Suprapubic skin (tissue), 4 donors: ENCODE results near the gene PON3. TPM values are rescaled to one million over a fixed set of nuclear protein-coding genes. Genes with fewer than 3 reads are reported as not detected.

ENCODE experiments used
- DNase-seq, 2 donors: peaks; one replicate each; pipeline ENCODE4 v3.0.0-alpha.2; 2019; ENCODE audit warnings: low spot score in 2 of 2
- H3K27ac ChIP-seq: fragments of 200-600 bp; sonication (generic); one replicate; pipeline ENCODE4 v1.5.1; 2019
- H3K27me3 ChIP-seq: fragments of 200-600 bp; sonication (generic); one replicate; pipeline ENCODE4 v1.5.1; 2019
- H3K36me3 ChIP-seq: fragments of 200-600 bp; sonication (generic); one replicate; pipeline ENCODE4 v1.5.1; 2019
- H3K4me1 ChIP-seq: fragments of 200-600 bp; sonication (generic); one replicate; pipeline ENCODE4 v1.5.1; 2019
- H3K4me3 ChIP-seq: fragments of 200-600 bp; sonication (generic); one replicate; pipeline ENCODE4 v1.5.1; 2019; ENCODE audit warnings: mild to moderate bottlenecking
- H3K9me3 ChIP-seq: fragments of 200-600 bp; sonication (generic); one replicate; pipeline ENCODE4 v1.5.1; 2019
- EP300 ChIP-seq: sonication (generic); formaldehyde crosslinking; IDR thresholded peaks from one replicate; pipeline ENCODE4 v1.6.1; 2017; ENCODE audit warnings: antibody characterized with exemption
- POLR2A ChIP-seq, 2 donors: fragments of 450-650 bp; IDR thresholded peaks; one replicate each; pipeline ENCODE4 v1.6.1; 2017; ENCODE audit warnings: antibody characterized with exemption in 2 of 2, mild to moderate bottlenecking in 2 of 2, moderate library complexity in 2 of 2
- POLR2AphosphoS5 ChIP-seq, 3 donors: sonication (generic); formaldehyde crosslinking; IDR thresholded peaks; one replicate each; pipeline ENCODE4 v1.6.1; 2017; ENCODE audit warnings: antibody characterized with exemption in 3 of 3
- WGBS: methylation state at CpG from one replicate; pipeline ENCODE4 v1.1.5; 2018; 5-methylcytosine and 5-hydroxymethylcytosine counted together
- total RNA-seq, 4 donors: library from RNA; depleted of rRNA; stranded (reverse); fragments of >200 nt; gene quantifications; one replicate each; pipeline ENCODE4 v1.1.0, GENCODE V29; 2016
- TF ChIP-seq, protein P1 (sequence below), 2 donors: fragments of 200-600 bp in 1 of 2; fragments of 450-650 bp in 1 of 2; sonication (generic) in 1 of 2; IDR thresholded peaks; one replicate each; pipeline ENCODE4 v1.5.1; 2016 to 2019; ENCODE audit warnings: antibody characterized with exemption in 2 of 2, mild to moderate bottlenecking in 1 of 2, moderate library complexity in 1 of 2

PON3 gene
- total RNA-seq, 4 donors from 2014 or later, result 2.9 to 14.5 (median 11.7) TPM

DNA sequence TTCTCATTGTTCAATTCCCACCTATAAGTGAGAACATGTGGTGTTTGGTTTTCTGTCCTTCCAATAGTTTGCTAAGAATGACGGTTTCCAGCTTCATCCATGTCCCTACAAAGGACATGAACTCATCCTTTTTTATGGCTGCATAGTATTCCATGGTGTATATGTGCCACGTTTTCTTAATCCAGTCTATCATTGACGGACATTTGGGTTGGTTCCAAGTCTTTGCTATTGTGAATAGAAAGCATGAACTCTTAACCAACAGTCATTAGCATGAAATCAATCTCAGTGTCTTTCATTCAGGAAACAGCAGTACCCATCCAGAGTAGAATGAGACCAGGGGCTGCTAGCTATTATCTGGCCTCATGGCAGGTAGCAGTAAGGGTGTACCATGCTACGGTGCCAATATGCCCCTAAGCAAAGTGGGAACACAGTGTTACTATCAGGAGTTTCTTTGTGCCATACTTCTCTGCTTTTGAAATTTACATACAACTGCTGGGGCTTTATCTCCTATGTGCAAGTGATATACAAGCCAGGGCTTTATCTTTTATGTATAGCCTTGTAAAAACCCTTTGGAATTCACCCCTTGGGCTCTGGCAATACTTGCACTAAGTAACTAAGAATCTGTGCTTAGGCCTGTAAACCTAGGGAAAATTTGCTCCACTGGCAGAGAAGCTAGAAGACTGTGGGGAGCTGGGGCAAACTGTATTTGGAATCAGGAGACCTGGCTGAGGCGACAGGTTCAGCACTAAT, 33.2 kb upstream of the PON3 start:
- no peak overlapping the region for H3K27ac ChIP-seq
- no peaks in the 10 kb centered on the region for H3K27me3 ChIP-seq
- no peak for DNase-seq
- H3K4me1 ChIP-seq, result peaks cover 8% of the 10 kb centered on the region
- WGBS, result 69% methylated on average over 5 of the region's 5 CpGs
- no peaks in the 10 kb centered on the region for H3K36me3 ChIP-seq
- TF ChIP-seq EP300, result no peak
- TF ChIP-seq, protein P1, sequence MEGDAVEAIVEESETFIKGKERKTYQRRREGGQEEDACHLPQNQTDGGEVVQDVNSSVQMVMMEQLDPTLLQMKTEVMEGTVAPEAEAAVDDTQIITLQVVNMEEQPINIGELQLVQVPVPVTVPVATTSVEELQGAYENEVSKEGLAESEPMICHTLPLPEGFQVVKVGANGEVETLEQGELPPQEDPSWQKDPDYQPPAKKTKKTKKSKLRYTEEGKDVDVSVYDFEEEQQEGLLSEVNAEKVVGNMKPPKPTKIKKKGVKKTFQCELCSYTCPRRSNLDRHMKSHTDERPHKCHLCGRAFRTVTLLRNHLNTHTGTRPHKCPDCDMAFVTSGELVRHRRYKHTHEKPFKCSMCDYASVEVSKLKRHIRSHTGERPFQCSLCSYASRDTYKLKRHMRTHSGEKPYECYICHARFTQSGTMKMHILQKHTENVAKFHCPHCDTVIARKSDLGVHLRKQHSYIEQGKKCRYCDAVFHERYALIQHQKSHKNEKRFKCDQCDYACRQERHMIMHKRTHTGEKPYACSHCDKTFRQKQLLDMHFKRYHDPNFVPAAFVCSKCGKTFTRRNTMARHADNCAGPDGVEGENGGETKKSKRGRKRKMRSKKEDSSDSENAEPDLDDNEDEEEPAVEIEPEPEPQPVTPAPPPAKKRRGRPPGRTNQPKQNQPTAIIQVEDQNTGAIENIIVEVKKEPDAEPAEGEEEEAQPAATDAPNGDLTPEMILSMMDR (IDR thresholded peaks at IDR 0.05), result no peak
- no peak for TF ChIP-seq POLR2A (IDR thresholded peaks at IDR 0.05)
- no peak for TF ChIP-seq POLR2AphosphoS5 (IDR thresholded peaks at IDR 0.05)
- no peak overlapping the region for H3K4me3 ChIP-seq
- no peaks in the 10 kb centered on the region for H3K9me3 ChIP-seq

GRCh38 chr7:95427914-95428516, 31.8 kb upstream of the PON3 start:
- H3K36me3 ChIP-seq, result peaks cover 7% of the 10 kb centered on the region
- H3K9me3 ChIP-seq, result no peaks in the 10 kb centered on the region
- H3K27me3 ChIP-seq, result no peaks in the 10 kb centered on the region
- no peak for DNase-seq
- no peak overlapping the region for H3K27ac ChIP-seq
- H3K4me1 ChIP-seq, result no peaks in the 10 kb centered on the region
- no peak for TF ChIP-seq POLR2A (IDR thresholded peaks at IDR 0.05)
- no peak for TF ChIP-seq POLR2AphosphoS5 (IDR thresholded peaks at IDR 0.05)
- WGBS, result 79% methylated on average over 3 of the region's 3 CpGs
- H3K4me3 ChIP-seq, result no peak overlapping the region

- H3K27me3 ChIP-seq, result no peaks in the 10 kb centered on the region
- H3K9me3 ChIP-seq, result no peaks in the 10 kb centered on the region
- peaks cover 7% of the 10 kb centered on the region for H3K36me3 ChIP-seq
- no peak overlapping the region for H3K4me3 ChIP-seq
- WGBS, result 93% methylated on average over 7 of the region's 7 CpGs
- H3K4me1 ChIP-seq, result no peaks in the 10 kb centered on the region
- H3K27ac ChIP-seq, result no peak overlapping the region
- TF ChIP-seq POLR2AphosphoS5 (IDR thresholded peaks at IDR 0.05) (no peak), POLR2A (IDR thresholded peaks at IDR 0.05) (no peak), EP300 (no peak)
- TF ChIP-seq, protein P1 (IDR thresholded peaks at IDR 0.05), result no peak
- no peak for DNase-seq
These were observed 31.0 kb upstream of the PON3 start for GRCh38 chr7:95427166-95427565.

DNA sequence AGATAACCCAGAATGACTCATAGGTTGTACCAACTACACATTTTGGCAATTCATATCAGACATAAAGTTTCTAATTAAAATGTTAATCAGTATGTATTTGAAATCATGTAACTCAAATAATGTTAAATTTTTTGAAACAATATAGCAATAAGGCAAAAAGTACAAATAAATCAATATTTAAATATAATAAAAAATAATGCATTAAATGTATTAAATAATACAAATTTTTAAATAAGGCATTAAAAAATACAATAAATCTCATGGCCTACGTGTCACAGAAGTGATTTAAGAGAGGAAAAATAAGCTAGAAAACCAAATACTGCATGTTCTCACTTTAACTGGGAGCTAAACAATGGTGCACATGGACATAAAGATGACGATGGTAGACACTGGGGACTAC, 29.5 kb upstream of the PON3 start:
- no peaks in the 10 kb centered on the region for H3K27me3 ChIP-seq
- WGBS, result 90% methylated on average over 2 of the region's 2 CpGs
- TF ChIP-seq EP300, result no peak
- TF ChIP-seq, protein P1 (IDR thresholded peaks at IDR 0.05), result no peak
- H3K36me3 ChIP-seq, result peaks cover 7% of the 10 kb centered on the region
- no peaks in the 10 kb centered on the region for H3K9me3 ChIP-seq
- DNase-seq, result no peak
- H3K27ac ChIP-seq, result no peak overlapping the region
- H3K4me3 ChIP-seq, result no peak overlapping the region
- peaks cover 6% of the 10 kb centered on the region for H3K4me1 ChIP-seq

- Histone ChIP-seq H3K4me3 (no peak overlapping the region), H3K9me3 (no peaks in the 10 kb centered on the region), H3K27me3 (no peaks in the 10 kb centered on the region), H3K4me1 (peaks cover 6% of the 10 kb centered on the region), H3K36me3 (peaks cover 7% of the 10 kb centered on the region), H3K27ac (no peak overlapping the region)
- DNase-seq, result no peak
- TF ChIP-seq POLR2A (IDR thresholded peaks at IDR 0.05) (no peak), POLR2AphosphoS5 (IDR thresholded peaks at IDR 0.05) (no peak), EP300 (no peak)
- TF ChIP-seq, protein P1 (IDR thresholded peaks at IDR 0.05), result no peak
- 73% methylated on average over 1 of the region's 1 CpG for WGBS
These were observed 28.5 kb upstream of the PON3 start for GRCh38 chr7:95424716-95425115.
